DOHH2 (cell line): ENCODE data around the gene BICDL1.

ENCODE experiments used
- H3F3A ChIP-seq: fragments of 200-600 bp; sonication (generic), shearing (Covaris generic); 2 replicates; pipeline ENCODE4 v1.6.0; 2016; ENCODE audit warnings: antibody characterized with exemption, mild to moderate bottlenecking; ENCODE audit not compliant: control insufficient read depth, insufficient read depth
- H3K27ac ChIP-seq: fragments of 200-600 bp; sonication (generic); 2 replicates; pipeline ENCODE4 v1.5.1; 2014; ENCODE audit warnings: low read depth, mild to moderate bottlenecking, low read length, moderate library complexity
- H3K27me3 ChIP-seq: fragments of 200-600 bp; sonication (generic); 2 replicates; pipeline ENCODE4 v1.6.1; 2014; ENCODE audit warnings: mild to moderate bottlenecking, low read length, mixed read lengths; ENCODE audit not compliant: control insufficient read depth
- H3K36me3 ChIP-seq: fragments of 200-600 bp; sonication (generic); 2 replicates; pipeline ENCODE4 v1.6.1; 2014; ENCODE audit warnings: mild to moderate bottlenecking, low read length, moderate library complexity, mixed read lengths; ENCODE audit not compliant: control insufficient read depth
- H3K4me1 ChIP-seq: fragments of 200-600 bp; sonication (generic); 2 replicates; pipeline ENCODE4 v1.6.1; 2014; ENCODE audit warnings: mild to moderate bottlenecking, low read length, mixed read lengths; ENCODE audit not compliant: control insufficient read depth
- H3K4me2 ChIP-seq: fragments of 200-600 bp; sonication (generic); 2 replicates; pipeline ENCODE4 v1.6.0; 2014; ENCODE audit warnings: mild to moderate bottlenecking, low read length, moderate library complexity
- H3K4me3 ChIP-seq: fragments of 200-600 bp; sonication (generic); 2 replicates; pipeline ENCODE4 v1.5.1; 2014; ENCODE audit warnings: mild to moderate bottlenecking, low read length, mixed read lengths
- H3K79me2 ChIP-seq: fragments of 200-600 bp; sonication (generic); 2 replicates; pipeline ENCODE4 v1.6.1; 2014; ENCODE audit warnings: mild to moderate bottlenecking, low read length, mixed read lengths; ENCODE audit not compliant: control insufficient read depth
- H3K9me2 ChIP-seq: fragments of 200-600 bp; sonication (generic); replicated peaks from 2 replicates; pipeline ENCODE4 v1.6.1; 2014; ENCODE audit warnings: mild to moderate bottlenecking, low read length, mixed read lengths; ENCODE audit not compliant: control insufficient read depth
- H3K9me3 ChIP-seq: fragments of 200-600 bp; sonication (generic); 2 replicates; pipeline ENCODE4 v1.6.1; 2014; ENCODE audit warnings: antibody characterized with exemption, low read length, mixed read lengths; ENCODE audit not compliant: control insufficient read depth, insufficient read depth
- H4K20me1 ChIP-seq: fragments of 200-600 bp; sonication (generic); 2 replicates; pipeline ENCODE4 v1.6.0; 2014; ENCODE audit warnings: low read depth, mild to moderate bottlenecking, antibody characterized with exemption, low read length, moderate library complexity; ENCODE audit not compliant: control insufficient read depth, insufficient read depth
- CTCF ChIP-seq: fragments of 200-600 bp; sonication (generic); IDR thresholded peaks from one replicate; pipeline ENCODE4 v1.5.1; 2014; ENCODE audit warnings: antibody characterized with exemption, mild to moderate bottlenecking, low read depth, low read length; ENCODE audit not compliant: poor library complexity, severe bottlenecking
- EZH2phosphoT487 ChIP-seq: fragments of 200-600 bp; sonication (generic); IDR thresholded peaks from 2 replicates; pipeline ENCODE4 v1.6.1; 2017; ENCODE audit warnings: borderline replicate concordance, mild to moderate bottlenecking, antibody characterized with exemption, low read length, moderate library complexity, mixed read lengths

Gene BICDL1

GRCh38 chr12:120079411-120080400, 90.7 kb downstream of the BICDL1 start:
- H3F3A ChIP-seq: no peaks in the 10 kb centered on the region
- no peak overlapping the region for H3K4me3 ChIP-seq
- H3K9me3 ChIP-seq: no peaks in the 10 kb centered on the region
- H3K36me3 ChIP-seq: no peaks in the 10 kb centered on the region
- no peaks in the 10 kb centered on the region for H3K79me2 ChIP-seq
- no peaks in the 10 kb centered on the region for H4K20me1 ChIP-seq
- H3K27ac ChIP-seq: no peak overlapping the region
- H3K9me2 ChIP-seq: no peaks in the 10 kb centered on the region
- no peaks in the 10 kb centered on the region for H3K4me1 ChIP-seq
- no peaks in the 10 kb centered on the region for H3K27me3 ChIP-seq
- TF ChIP-seq CTCF (no peak), EZH2phosphoT487 (no peak)
- H3K4me2 ChIP-seq: no peak overlapping the region

- no peaks in the 10 kb centered on the region for H4K20me1 ChIP-seq
Measured at GRCh38 chr12:120081641-120082040, 92.6 kb downstream of the BICDL1 start.

GRCh38 chr12:120085920-120086645, 97.0 kb downstream of the BICDL1 start:
- Histone ChIP-seq H4K20me1 (no peaks in the 10 kb centered on the region), H3K9me3 (no peaks in the 10 kb centered on the region), H3K79me2 (no peaks in the 10 kb centered on the region), H3K27ac (no peak overlapping the region), H3K4me2 (peak overlapping the region; percentile 81), H3K4me1 (peaks cover 22% of the 10 kb centered on the region), H3K27me3 (no peaks in the 10 kb centered on the region), H3K9me2 (no peaks in the 10 kb centered on the region), H3K36me3 (no peaks in the 10 kb centered on the region; the same call in 1 of the 2 replicates), H3F3A (peaks cover 10% of the 10 kb centered on the region), H3K4me3 (peak overlapping the region; percentile 61)
- TF ChIP-seq EZH2phosphoT487: no peak
- no peak for TF ChIP-seq CTCF

More at GRCh38 chr12:120081641-120082040, 92.6 kb downstream of the BICDL1 start:
- H3K4me1 ChIP-seq: peaks cover 9% of the 10 kb centered on the region
- TF ChIP-seq EZH2phosphoT487: no peak
- no peak for TF ChIP-seq CTCF
- H3K4me2 ChIP-seq: no peak overlapping the region
- no peaks in the 10 kb centered on the region for H3K9me3 ChIP-seq
- H3F3A ChIP-seq: no peaks in the 10 kb centered on the region
- H3K4me3 ChIP-seq: no peak overlapping the region
- no peaks in the 10 kb centered on the region for H3K36me3 ChIP-seq
- H3K79me2 ChIP-seq: no peaks in the 10 kb centered on the region
- no peak overlapping the region for H3K27ac ChIP-seq
- H3K27me3 ChIP-seq: no peaks in the 10 kb centered on the region
- no peaks in the 10 kb centered on the region for H3K9me2 ChIP-seq
